Right lobe of liver (tissue), 6 donors: Measurements from ENCODE around the gene NDUFA12. TPM values are rescaled to one million over a fixed set of nuclear protein-coding genes. Genes with fewer than 3 reads are reported as not detected.
"Not testable (repeated sequence)": the region's sequence is repeated elsewhere in the genome, so short reads cannot be mapped to it uniquely, and the experiment has no call there.

ENCODE experiments used
- ATAC-seq, 4 donors: fragments of 200-7000 bp; cut with Tn5 transposase; one replicate each; pipeline ENCODE4 v1.9.1; 2020; ENCODE audit warnings: mild to moderate bottlenecking in 4 of 4, moderate library complexity in 4 of 4
- DNase-seq, 3 donors: peaks; one replicate each; pipeline ENCODE4 v3.0.0-alpha.2; 2020
- H3K27ac ChIP-seq, 3 donors: fragments of 200-600 bp; one replicate each; pipeline ENCODE4 v1.8.0; 2022
- H3K27me3 ChIP-seq, 2 donors: fragments of 200-600 bp; one replicate each; pipeline ENCODE4 v1.8.0; 2022
- H3K36me3 ChIP-seq, 4 donors: fragments of 200-600 bp; sonication (generic) in 1 of 4; one replicate each; pipeline versions ENCODE4 v1.5.1 to v1.8.0; 2017 to 2022; ENCODE audit warnings: control low read depth in 1 of 4
- H3K4me1 ChIP-seq, 4 donors: fragments of 200-600 bp; sonication (generic) in 1 of 4; one replicate each; pipeline versions ENCODE4 v1.5.1 to v1.8.0; 2017 to 2022; ENCODE audit warnings: control low read depth in 1 of 4
- H3K4me3 ChIP-seq, 3 donors: fragments of 200-600 bp; one replicate each; pipeline ENCODE4 v1.8.0; 2022
- H3K9me3 ChIP-seq, 4 donors: fragments of 200-600 bp; sonication (generic) in 1 of 4; one replicate each; pipeline versions ENCODE4 v1.5.1 to v1.8.0; 2017 to 2022; ENCODE audit warnings: control low read depth in 1 of 4
- CTCF ChIP-seq, 4 donors: fragments of 200-600 bp in 3 of 4; fragments of 450-650 bp in 1 of 4; IDR thresholded peaks; one replicate each; pipeline versions ENCODE4 v1.5.1 to v1.8.0; 2016 to 2022; ENCODE audit warnings: antibody characterized with exemption in 4 of 4, mild to moderate bottlenecking in 2 of 4
- POLR2A ChIP-seq: fragments of 450-650 bp; IDR thresholded peaks from one replicate; pipeline ENCODE4 v1.6.1; 2017; ENCODE audit warnings: antibody characterized with exemption, mild to moderate bottlenecking
- WGBS: methylation state at CpG from one replicate; pipeline ENCODE4 v1.1.6; 2018; ENCODE audit warnings: low coverage, low lambda C conversion rate; ENCODE audit not compliant: insufficient coverage; ENCODE audit errors: missing lambda C conversion rate; 5-methylcytosine and 5-hydroxymethylcytosine counted together
- intact Hi-C, 2 donors: fragments of 100-400 bp; cut with DNase I; formaldehyde crosslinking; loops; one replicate each; pipeline versions ENCODE4 v1.11.2 to v1.14.1; 2022
- total RNA-seq, 6 experiments: library from RNA; depleted of rRNA in 2 of 6; stranded (reverse); fragments of >200 nt in 2 of 6; fragmentation: NEBNext Ultra II Directional in 3 of 6; extraction: Animal tissue kit (Norgen Biotek cat#: 25700) in 3 of 6; gene quantifications; one replicate each; pipeline versions ENCODE4 v1.1.0 to v1.2.4, GENCODE V29; 2016 to 2023
- donor health status: DM: no; HTN: yes; CAD: no.
- donor health status: DM: no; HTN: no; CAD: no.
- donor health status: DM: no; HTN: no; CAD: no.
- donor health status: DM: no; HTN: yes; CAD: no.
- donor health status: DM: no; HTN: yes; CAD: no.

The NDUFA12 gene
- total RNA-seq, 6 experiments from 2014 or later, result 39.9 to 96.0 (median 51.3) TPM

DNA sequence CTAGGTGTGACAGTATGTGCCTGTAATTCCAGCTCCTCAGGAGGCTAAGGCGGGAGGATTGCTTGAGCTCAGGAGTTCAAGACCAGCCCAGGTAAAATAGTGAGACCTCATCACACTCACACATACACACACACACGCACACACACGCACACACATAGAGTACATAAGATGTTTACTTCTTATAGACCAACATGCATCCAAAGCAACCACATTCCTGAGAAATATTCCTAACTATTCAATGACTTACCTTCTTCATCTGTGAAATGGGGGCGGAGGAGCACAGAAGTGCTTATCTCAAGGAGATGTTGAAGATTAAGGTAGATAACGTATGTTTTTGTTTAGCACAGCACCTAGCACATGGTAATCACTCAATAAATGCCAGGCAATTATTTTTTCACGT lies 6.4 kb downstream of the NDUFA12 start:
- H3K4me1 ChIP-seq, result peaks cover 0 to 6% (median 0%) of the 10 kb centered on the region in 4 donors
- H3K9me3 ChIP-seq, result no peaks in the 10 kb centered on the region
- H3K27me3 ChIP-seq, result no peaks in the 10 kb centered on the region
- no peak for TF ChIP-seq CTCF (IDR thresholded peaks at IDR 0.05)
- no peak for TF ChIP-seq POLR2A
- peaks cover 0 to 17% (median 1%) of the 10 kb centered on the region in 4 donors for H3K36me3 ChIP-seq
- intact Hi-C loops, result no loop called here
- DNase-seq, result no peak
- no peak overlapping the region for H3K27ac ChIP-seq
- H3K4me3 ChIP-seq, result no peak overlapping the region
- 92% methylated on average over 6 of the region's 6 CpGs for WGBS
- ATAC-seq, result no peak

GRCh38 chr12:94994312-94994711 lies 9.2 kb downstream of the NDUFA12 start:
- Histone ChIP-seq H3K9me3 (no peaks in the 10 kb centered on the region), H3K27me3 (no peaks in the 10 kb centered on the region), H3K4me3 (no peak overlapping the region), H3K4me1 (peaks cover 0 to 3% (median 0%) of the 10 kb centered on the region in 4 donors), H3K27ac (no peak overlapping the region), H3K36me3 (peaks cover 0 to 17% (median 1%) of the 10 kb centered on the region in 4 donors)
- DNase-seq (no peak), ATAC-seq (no peak)
- TF ChIP-seq CTCF (IDR thresholded peaks at IDR 0.05) (no peak), POLR2A (no peak)
- intact Hi-C loops, result no loop called here
- 83% methylated on average over 2 of the region's 2 CpGs for WGBS

DNA sequence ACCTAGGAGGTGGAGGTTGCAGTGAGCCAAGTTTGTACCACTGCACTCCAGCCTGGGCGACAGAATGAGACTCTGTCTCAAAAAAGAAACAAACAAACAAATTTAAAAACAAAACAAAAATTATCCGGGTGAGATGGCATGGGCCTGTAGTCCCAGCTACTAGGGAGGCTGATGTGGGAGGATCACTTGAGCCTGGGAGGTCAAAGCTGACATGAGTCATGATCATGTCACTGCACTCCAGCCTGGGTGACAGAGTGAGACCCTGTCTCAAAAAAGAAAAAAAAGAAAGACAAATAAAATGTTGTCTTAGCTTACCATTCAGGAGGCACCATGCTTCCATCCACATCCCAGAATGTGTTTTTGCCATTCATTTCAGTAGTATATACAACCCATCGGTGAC lies 9.6 kb downstream of the NDUFA12 start:
- intact Hi-C loops, H3K27me3 ChIP-seq, H3K9me3 ChIP-seq, ATAC-seq, H3K4me1 ChIP-seq, H3K4me3 ChIP-seq, H3K27ac ChIP-seq, DNase-seq: not testable (repeated sequence)
- peaks cover 0 to 17% (median 1%) of the 10 kb centered on the region in 4 donors for H3K36me3 ChIP-seq
- WGBS, result 94% methylated on average over 3 of the region's 3 CpGs

DNA sequence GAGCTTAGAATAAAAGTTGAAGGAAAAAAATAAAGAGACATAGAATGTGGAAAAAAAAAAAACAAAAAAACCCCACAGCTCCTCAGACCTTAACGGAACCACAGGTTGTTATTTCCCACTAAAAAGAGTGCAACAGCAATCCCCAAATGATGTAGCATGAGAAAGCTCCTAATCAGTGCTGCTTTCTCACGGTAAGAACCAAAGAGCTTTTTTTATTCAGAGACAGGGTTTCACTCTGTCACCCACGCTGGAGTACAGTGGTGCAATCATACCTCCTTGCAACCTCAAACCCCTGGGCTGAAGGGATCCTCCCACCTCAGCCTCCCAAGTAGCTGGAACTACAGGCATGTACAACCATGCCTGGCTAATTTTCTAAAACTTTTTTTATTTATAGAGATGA lies 13.3 kb downstream of the NDUFA12 start:
- ATAC-seq (no peak), DNase-seq (no peak)
- no peaks in the 10 kb centered on the region for H3K4me1 ChIP-seq
- H3K27ac ChIP-seq, result no peak overlapping the region
- TF ChIP-seq CTCF (IDR thresholded peaks at IDR 0.05), result no peak
- TF ChIP-seq POLR2A, result no peak
- 91% methylated on average over 3 of the region's 3 CpGs for WGBS
- H3K4me3 ChIP-seq, result no peak overlapping the region
- no peaks in the 10 kb centered on the region for H3K9me3 ChIP-seq
- intact Hi-C loops, result no loop called here
- H3K36me3 ChIP-seq, result peaks cover 0 to 17% (median 2%) of the 10 kb centered on the region in 4 donors
- H3K27me3 ChIP-seq, result no peaks in the 10 kb centered on the region

DNA sequence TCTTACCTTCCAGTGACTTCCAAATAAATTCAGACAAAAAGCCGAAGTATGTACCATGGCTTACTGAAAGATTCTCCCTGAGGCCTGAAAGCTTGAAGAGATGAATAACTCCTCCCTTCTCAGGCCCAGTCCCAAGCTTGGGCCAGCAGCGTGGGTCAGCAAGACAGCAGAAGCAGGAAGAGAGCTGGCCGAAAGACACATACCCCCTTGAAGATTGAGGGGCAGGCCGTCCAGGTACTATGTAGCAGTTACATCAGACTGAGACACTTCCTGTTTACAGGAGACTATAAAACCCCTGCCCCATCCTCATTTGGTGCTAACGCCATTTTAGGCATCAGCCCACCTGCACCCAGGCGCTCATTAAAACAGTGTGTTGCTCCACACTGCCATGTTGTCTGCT lies 15.0 kb downstream of the NDUFA12 start:
- intact Hi-C loops, result no loop called here
- WGBS, result 90% methylated on average over 5 of the region's 6 CpGs
- H3K27ac ChIP-seq, result no peak overlapping the region

More for the DNA sequence above, 15.0 kb downstream of the NDUFA12 start:
- ATAC-seq, result no peak
- Histone ChIP-seq H3K4me3 (no peak overlapping the region), H3K27me3 (no peaks in the 10 kb centered on the region), H3K9me3 (no peaks in the 10 kb centered on the region), H3K4me1 (no peaks in the 10 kb centered on the region), H3K36me3 (peaks cover 0 to 11% (median under 1%) of the 10 kb centered on the region in 4 donors)
- no peak for TF ChIP-seq CTCF (IDR thresholded peaks at IDR 0.05)
- TF ChIP-seq POLR2A, result no peak
- no peak for DNase-seq
